Glutamatergic neuron (in vitro differentiated cells): ENCODE results near the gene CRYGN. TPM values are rescaled to one million over a fixed set of nuclear protein-coding genes. Genes with fewer than 3 reads are reported as not detected.

Experiments used
- DNase-seq: peaks from one replicate; pipeline ENCODE4 v3.0.0; 2022
- H3K27ac Mint-ChIP-seq: one replicate; pipeline ENCODE4 v1.8.0; 2020; ENCODE audit warnings: mild to moderate bottlenecking, mixed read lengths, inconsistent platforms; ENCODE audit not compliant: unreplicated experiment
- H3K27me3 Mint-ChIP-seq: one replicate; pipeline ENCODE4 v1.8.0; 2020; ENCODE audit warnings: mild to moderate bottlenecking, moderate library complexity, mixed read lengths, inconsistent platforms; ENCODE audit not compliant: unreplicated experiment
- H3K36me3 Mint-ChIP-seq: one replicate; pipeline ENCODE4 v1.8.0; 2020; ENCODE audit warnings: mild to moderate bottlenecking, mixed read lengths, inconsistent platforms; ENCODE audit not compliant: unreplicated experiment
- H3K4me1 Mint-ChIP-seq: one replicate; pipeline ENCODE4 v1.8.0; 2020; ENCODE audit warnings: mild to moderate bottlenecking, low read depth, mixed read lengths, inconsistent platforms; ENCODE audit not compliant: unreplicated experiment
- H3K4me3 Mint-ChIP-seq: one replicate; pipeline ENCODE4 v1.8.0; 2020; ENCODE audit warnings: mild to moderate bottlenecking, mixed read lengths, inconsistent platforms; ENCODE audit not compliant: unreplicated experiment
- H3K9me3 Mint-ChIP-seq: one replicate; pipeline ENCODE4 v1.8.0; 2020; ENCODE audit warnings: mild to moderate bottlenecking, moderate library complexity, mixed read lengths, inconsistent platforms; ENCODE audit not compliant: unreplicated experiment
- CTCF ChIP-seq: fragments of 200-600 bp; sonication (generic); IDR thresholded peaks from one replicate; pipeline ENCODE4 v1.5.0; 2021; ENCODE audit not compliant: partially characterized antibody, unreplicated experiment
- total RNA-seq: library from RNA; stranded (reverse); fragmentation: NEBNext Ultra II Directional; extraction: Animal tissue kit (Norgen Biotek cat#: 25700); gene quantifications from one replicate; pipeline ENCODE4 v1.2.1, GENCODE V29; 2021; ENCODE audit not compliant: unreplicated experiment

The CRYGN gene
- total RNA-seq, 1 donor from 2014 or later, result not detected

DNA sequence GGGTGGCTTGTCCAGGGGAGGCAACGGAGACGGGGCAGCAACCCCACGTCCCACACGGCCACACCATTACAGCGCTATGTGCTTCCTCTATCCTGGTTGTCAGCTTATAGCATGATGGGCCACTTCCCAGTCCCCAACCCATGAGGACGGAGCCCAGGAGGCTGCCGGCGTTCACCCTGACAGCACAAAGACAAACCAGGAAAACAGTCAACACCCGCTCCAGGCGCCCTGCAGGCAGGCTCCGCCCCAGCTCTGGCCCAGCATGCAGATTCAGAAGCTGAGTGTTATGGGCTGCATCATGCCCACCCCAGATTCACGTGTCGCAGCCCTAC, 44.9 kb downstream of the CRYGN start:
- peak overlapping the region; percentile 87 for H3K27ac Mint-ChIP-seq
- no peak for TF ChIP-seq CTCF
- H3K9me3 Mint-ChIP-seq, result peaks cover 13% of the 10 kb centered on the region
- H3K4me1 Mint-ChIP-seq, result peaks cover 22% of the 10 kb centered on the region
- no peak overlapping the region for H3K4me3 Mint-ChIP-seq
- peaks cover 10% of the 10 kb centered on the region for H3K36me3 Mint-ChIP-seq
- H3K27me3 Mint-ChIP-seq, result peaks cover 11% of the 10 kb centered on the region
- peak; percentile 30 for DNase-seq

DNA sequence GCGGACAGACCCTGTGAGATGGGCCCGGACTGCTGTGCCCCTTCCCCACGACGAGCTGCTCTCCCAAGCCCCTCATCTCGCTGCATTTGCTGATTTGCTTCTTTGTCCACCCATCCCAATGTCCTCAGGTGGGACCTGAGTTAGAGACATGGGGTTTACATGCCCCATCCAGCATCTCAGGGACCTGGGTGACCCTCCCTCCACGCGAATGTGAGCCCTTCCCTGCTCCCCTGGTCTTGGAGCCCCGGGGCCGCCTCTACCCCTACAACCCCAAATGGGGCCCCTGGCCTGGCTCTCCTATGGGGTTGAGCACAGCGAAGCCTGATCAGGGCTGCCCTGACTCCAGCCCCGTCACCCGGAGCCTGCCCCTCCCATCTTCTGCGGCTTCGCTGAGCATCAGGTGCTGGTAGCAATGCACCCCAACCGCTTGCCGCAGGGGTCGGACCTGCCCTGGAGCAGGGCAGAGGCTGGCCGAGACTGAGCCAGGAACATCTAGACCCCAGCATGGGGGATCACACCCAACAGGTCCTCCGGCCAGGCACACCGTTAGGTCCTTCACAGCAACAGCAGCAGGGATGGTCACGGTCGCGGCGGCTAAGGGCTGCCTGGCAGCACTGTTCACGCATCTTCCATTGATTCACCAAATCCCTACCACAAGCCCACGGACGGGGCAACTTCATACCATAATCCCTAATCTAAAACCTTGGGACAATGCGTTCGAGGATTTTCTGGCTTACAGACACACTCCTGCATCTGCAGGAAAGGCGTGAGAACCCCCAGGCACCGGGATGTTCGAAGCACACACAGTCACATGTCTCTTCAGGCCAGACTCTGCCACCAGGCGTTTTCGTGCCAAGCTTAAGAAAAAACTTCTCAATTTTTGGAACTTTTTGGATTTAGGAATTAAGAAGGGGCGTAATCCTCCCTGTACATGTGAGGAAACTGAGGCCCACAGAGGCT, 45.6 kb downstream of the CRYGN start:
- peak overlapping the region; percentile 62 for H3K4me3 Mint-ChIP-seq
- TF ChIP-seq CTCF, result no peak
- peaks cover 22% of the 10 kb centered on the region for H3K4me1 Mint-ChIP-seq
- H3K27ac Mint-ChIP-seq, result peak overlapping the region; percentile 74
- H3K9me3 Mint-ChIP-seq, result peaks cover 13% of the 10 kb centered on the region
- DNase-seq, result peak; percentile 13
- peaks cover 10% of the 10 kb centered on the region for H3K36me3 Mint-ChIP-seq
- peaks cover 11% of the 10 kb centered on the region for H3K27me3 Mint-ChIP-seq

- Mint-ChIP-seq H3K27ac (peak overlapping the region; percentile 74), H3K4me3 (peak overlapping the region; percentile 62), H3K9me3 (peaks cover 13% of the 10 kb centered on the region), H3K36me3 (peaks cover 5% of the 10 kb centered on the region), H3K27me3 (peaks cover 14% of the 10 kb centered on the region), H3K4me1 (peaks cover 22% of the 10 kb centered on the region)
- DNase-seq, result peak; percentile 14
- no peak for TF ChIP-seq CTCF
These were observed 46.6 kb downstream of the CRYGN start for GRCh38 chr7:151393031-151393977.

DNA sequence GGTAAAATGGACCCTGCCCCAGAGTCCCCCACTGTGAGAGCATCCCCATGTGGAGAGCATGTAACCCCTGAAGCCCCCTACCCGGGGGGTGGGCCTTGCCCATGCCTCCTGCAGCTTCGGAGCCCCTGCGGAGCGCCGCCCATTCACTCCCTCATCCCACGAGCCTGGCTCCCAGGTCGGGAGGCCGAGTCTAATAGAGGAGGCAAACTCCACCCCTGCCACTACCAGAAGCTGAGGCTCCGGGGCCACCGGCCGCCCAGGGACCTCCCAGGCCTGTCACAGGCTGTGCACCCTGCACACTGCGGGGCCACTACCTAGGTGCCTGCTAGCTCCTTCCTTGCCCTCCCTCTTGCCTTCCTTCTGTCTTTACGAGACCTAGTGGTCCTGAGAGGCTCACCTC, 47.5 kb downstream of the CRYGN start:
- Mint-ChIP-seq H3K9me3 (peaks cover 16% of the 10 kb centered on the region), H3K27ac (no peak overlapping the region), H3K4me3 (no peak overlapping the region), H3K36me3 (no peaks in the 10 kb centered on the region), H3K27me3 (peaks cover 18% of the 10 kb centered on the region), H3K4me1 (peaks cover 25% of the 10 kb centered on the region)
- no peak for DNase-seq
- TF ChIP-seq CTCF, result no peak
